K562 (cell line): ENCODE results near the gene PPFIA1. TPM values are rescaled to one million over a fixed set of nuclear protein-coding genes. Genes with fewer than 3 reads are reported as not detected.

ENCODE experiments used
- ATAC-seq: fragments of 200-7000 bp; cut with Tn5 transposase; 3 replicates; pipeline ENCODE4 v1.9.1; 2020; ENCODE audit warnings: moderate library complexity
- BruUV-seq: library from RNA; stranded (reverse); fragments of 400-500 nt; replicated peaks from 2 replicates; lab custom pipeline; 2021; lab: Mats Ljungman, UMichigan
- CTCF ChIA-PET: fragments of 300-600 bp; formaldehyde crosslinking; extraction: SDS; loops from one replicate; lab custom pipeline; 2021; ENCODE audit warnings: low intra/inter-chr PET ratio; lab: Yijun Ruan, JAX
- POLR2A ChIA-PET: fragments of 300-600, 350-650 bp; sonication (Branson Sonifier 250); formaldehyde crosslinking; extraction: SDS; loops from one replicate; lab custom pipeline; 2021; ENCODE audit warnings: antibody characterized with exemption, inconsistent platforms; lab: Yijun Ruan, JAX
- DNase-seq, 4 experiments: peaks; one replicate each; pipeline versions ENCODE4 v3.0.0 to v3.0.0-alpha.2; 2011 to 2018; ENCODE audit warnings: low spot score in 3 of 4, mixed read lengths in 3 of 4; ENCODE audit errors: extremely low read depth in 1 of 4
- FAIRE-seq: peaks from 2 replicates; lab custom pipeline; 2011; peaks lifted over from hg19 to GRCh38; lab: Jason Lieb, UNC
- H2AFZ ChIP-seq: 2 replicates; pipeline ENCODE4 v1.6.0; 2011; ENCODE audit warnings: low read depth, low read length, control low read depth, inconsistent platforms
- H3K27ac ChIP-seq: fragments of 200-600 bp; 3 replicates; pipeline ENCODE4 v1.8.0; 2011; ENCODE audit warnings: low read depth, mild to moderate bottlenecking, control low read depth, inconsistent platforms, low read length, moderate library complexity, mixed read lengths; ENCODE audit errors: extremely low read depth
- H3K27me3 ChIP-seq, 2 experiments: fragments of 300-600 bp in 1 of 2; 2 replicates in 1 of 2; 3 replicates in 1 of 2; pipeline versions ENCODE4 v1.6.0 to v1.8.0; 2011; ENCODE audit warnings: inconsistent platforms in 2 of 2, low read length in 2 of 2, mild to moderate bottlenecking in 1 of 2, mixed read lengths in 1 of 2, moderate library complexity in 1 of 2; ENCODE audit not compliant: control insufficient read depth in 2 of 2, insufficient read depth in 2 of 2
- H3K36me3 ChIP-seq: fragments of 300-600 bp; 3 replicates; pipeline ENCODE4 v1.8.0; 2011; ENCODE audit warnings: mild to moderate bottlenecking, low read length, inconsistent platforms; ENCODE audit not compliant: control insufficient read depth, insufficient read depth
- H3K4me1 ChIP-seq, 2 experiments: fragments of 200-600 bp in 1 of 2; replicated peaks in 1 of 2; 2 replicates in 1 of 2; 3 replicates in 1 of 2; pipeline versions ENCODE4 v1.5.1 to v1.8.0; 2011; ENCODE audit warnings: inconsistent platforms in 2 of 2, low read length in 2 of 2, mild to moderate bottlenecking in 1 of 2, mixed read lengths in 1 of 2, moderate library complexity in 1 of 2; ENCODE audit not compliant: control insufficient read depth in 2 of 2, insufficient read depth in 2 of 2
- H3K4me2 ChIP-seq: 2 replicates; pipeline ENCODE4 v1.6.1; 2011; ENCODE audit warnings: low read length, control low read depth, inconsistent platforms, mixed read lengths; ENCODE audit not compliant: insufficient read depth
- H3K4me3 ChIP-seq: fragments of 200-600 bp; sonication (generic), shearing (Covaris generic); 2 replicates; pipeline ENCODE4 v1.5.1; 2016; ENCODE audit warnings: control low read depth, inconsistent platforms
- H3K79me2 ChIP-seq: fragments of 200-600 bp; 3 replicates; pipeline ENCODE4 v1.8.0; 2011; ENCODE audit warnings: low read length, inconsistent platforms; ENCODE audit not compliant: control insufficient read depth, insufficient read depth
- H3K9ac ChIP-seq, 2 experiments: 2 replicates each; pipeline versions ENCODE4 v1.6.0 to v1.6.1; 2011; ENCODE audit warnings: low read depth in 2 of 2, low read length in 2 of 2, control low read depth in 1 of 2, inconsistent platforms in 1 of 2, mild to moderate bottlenecking in 1 of 2, mixed read lengths in 1 of 2; ENCODE audit not compliant: insufficient read depth in 1 of 2
- H3K9me1 ChIP-seq: one replicate; pipeline ENCODE4 v1.6.0; 2011; ENCODE audit warnings: inconsistent platforms, mild to moderate bottlenecking, low read length, moderate library complexity; ENCODE audit not compliant: control insufficient read depth, insufficient read depth
- H3K9me3 ChIP-seq: replicated peaks from 2 replicates; pipeline ENCODE4 v1.5.1; 2011; ENCODE audit warnings: low read depth, low read length, inconsistent platforms; ENCODE audit not compliant: control insufficient read depth, insufficient read depth
- H4K20me1 ChIP-seq: replicated peaks from 2 replicates; pipeline ENCODE4 v1.6.1; 2011; ENCODE audit warnings: low read length, inconsistent platforms, mixed read lengths; ENCODE audit not compliant: control insufficient read depth, insufficient read depth
- ATF3 ChIP-seq, 2 experiments: fragments of 450-650 bp in 1 of 2; sonication (generic) in 1 of 2; formaldehyde crosslinking in 1 of 2; IDR thresholded peaks in 1 of 2; conservative IDR thresholded peaks in 1 of 2; 2 replicates each; pipeline versions ENCODE4 v1.6.1 to v1.8.1; 2016 to 2023; ENCODE audit warnings: mild to moderate bottlenecking in 2 of 2, moderate library complexity in 2 of 2, inconsistent platforms in 1 of 2, missing genetic modification reagents in 1 of 2
- BMI1 ChIP-seq: fragments of 150-350 bp; IDR thresholded peaks from 2 replicates; pipeline ENCODE4 v1.6.1; 2014; ENCODE audit warnings: low read length
- C11orf30 ChIP-seq: fragments of 450-650 bp; IDR thresholded peaks from 2 replicates; pipeline ENCODE4 v1.6.1; 2016; ENCODE audit warnings: low read depth, mild to moderate bottlenecking
- E2F5 ChIP-seq: sonication (generic); formaldehyde crosslinking; IDR thresholded peaks from 2 replicates; pipeline ENCODE4 v1.8.0; 2022; ENCODE audit warnings: mild to moderate bottlenecking, missing genetic modification reagents
- EHMT2 ChIP-seq: fragments of 450-650 bp; IDR thresholded peaks from 2 replicates; pipeline ENCODE4 v1.6.1; 2018; ENCODE audit warnings: antibody characterized with exemption
- ETS2 ChIP-seq: IDR thresholded peaks from 2 replicates; pipeline ENCODE4 v1.6.1; 2016; ENCODE audit warnings: borderline replicate concordance, missing genetic modification characterization, mild to moderate bottlenecking, moderate library complexity, missing compliant biosample characterization; ENCODE audit not compliant: poor library complexity, severe bottlenecking
- FOSL1 ChIP-seq: fragments of 200-800 bp; sonication (Bioruptor generic); conservative IDR thresholded peaks from 2 replicates; pipeline ENCODE4 v1.6.1; 2016; ENCODE audit warnings: missing genetic modification characterization, missing compliant biosample characterization
- KAT8 ChIP-seq: fragments of 450-650 bp; IDR thresholded peaks from 2 replicates; pipeline ENCODE4 v1.6.1; 2016; ENCODE audit warnings: low read depth, mild to moderate bottlenecking
- MAFF ChIP-seq: IDR thresholded peaks from 2 replicates; pipeline ENCODE4 v1.6.1; 2012; ENCODE audit warnings: low read length, improper control_type of control experiment
- MAFG ChIP-seq: fragments of 450-650 bp; conservative IDR thresholded peaks from 2 replicates; pipeline ENCODE4 v1.6.1; 2016; ENCODE audit warnings: missing genetic modification characterization, missing compliant biosample characterization
- MAFK ChIP-seq: IDR thresholded peaks from 2 replicates; pipeline ENCODE4 v1.6.1; 2011; ENCODE audit warnings: low read length, improper control_type of control experiment
- NFIC ChIP-seq: fragments of 450-650 bp; IDR thresholded peaks from 2 replicates; pipeline ENCODE4 v1.6.1; 2017; ENCODE audit warnings: mild to moderate bottlenecking, inconsistent platforms
- NR0B1 ChIP-seq: fragments of 450-650 bp; IDR thresholded peaks from one replicate; pipeline ENCODE4 v1.6.1; 2018; ENCODE audit warnings: mild to moderate bottlenecking, moderate library complexity; ENCODE audit not compliant: partially characterized antibody
- RBM34 ChIP-seq: fragments of 200-400 bp; formaldehyde crosslinking; IDR thresholded peaks from 2 replicates; pipeline ENCODE4 v1.6.1; 2018; ENCODE audit warnings: low read length, borderline replicate concordance; ENCODE audit not compliant: insufficient read depth
- ZBTB9 ChIP-seq: fragments of 450-650 bp; formaldehyde crosslinking; IDR thresholded peaks from 2 replicates; pipeline ENCODE4 v1.4.0; 2020; ENCODE audit warnings: mild to moderate bottlenecking, moderate library complexity
- ZNF316 ChIP-seq: fragments of 450-650 bp; IDR thresholded peaks from 2 replicates; pipeline ENCODE4 v1.6.1; 2016
- WGBS: fragments of 100-300 bp; shearing (Covaris generic); methylation state at CpG from one replicate; pipeline ENCODE4 v1.1.6; 2016; ENCODE audit warnings: low coverage, mixed read lengths; ENCODE audit not compliant: insufficient coverage; ENCODE audit errors: missing lambda C conversion rate; 5-methylcytosine and 5-hydroxymethylcytosine counted together
- in situ Hi-C: fragments of 300-500 bp; cut with MboI; formaldehyde crosslinking; loops from 4 replicates; pipeline ENCODE4 v1.15.0; 2018; ENCODE audit warnings: inconsistent platforms, mixed read lengths
- intact Hi-C: fragments of 100-400 bp; cut with micrococcal nuclease; formaldehyde crosslinking; loops from 2 replicates; pipeline ENCODE4 v1.14.2; 2022
- polyA plus RNA-seq, 8 experiments: library from polyadenylated mRNA; depleted of rRNA in 4 of 8; stranded (reverse) in 5 of 8; unstranded in 3 of 8; fragments of >200 nt; fragmentation: Nextera tagmentation in 2 of 8; fragmentation: Illumina TruSeq in 1 of 8; extraction: Ambion mirVana in 2 of 8; extraction: Trizol in 1 of 8; gene quantifications; 2 replicates each; pipeline versions ENCODE4 v1.2.1 to v1.2.3, GENCODE V29; 2011 to 2014; ENCODE audit warnings: inconsistent platforms in 1 of 8, missing spikeins in 1 of 8
- total RNA-seq, 7 experiments: library from RNA; depleted of rRNA in 6 of 7; stranded (reverse); fragments of >200 nt in 6 of 7; fragmentation: Illumina TruSeq in 2 of 7; extraction: Trizol in 2 of 7; gene quantifications; 2 replicates each; pipeline versions ENCODE4 v1.2.1 to v1.2.3, GENCODE V29; 2011 to 2021; ENCODE audit warnings: low replicate concordance in 1 of 7

PPFIA1 gene
- total and polyA plus RNA-seq, 9 of the 15 experiments (the other 6 are each of a cell fraction or from before 2014, with no cell fraction given): 9.9 to 41.5 (median 28.5) TPM

GRCh38 chr11:70243912-70244652 lies 26.4 kb upstream of the PPFIA1 start:
- ChIA-PET POLR2A (interaction anchor here (0.6 kb wide), 2 partner anchors 8 to 607 kb away, joined by 3 read pairs; no protein-coding TSS in a partner anchor), CTCF (no interaction called here)
- in situ Hi-C loops (no loop called here), intact Hi-C loops (no loop called here)
- FAIRE-seq (no peak), ATAC-seq (no peak), DNase-seq (no peak)
- Histone ChIP-seq H3K9ac (no peak overlapping the region), H3K4me2 (no peak overlapping the region), H3K27me3 (peaks cover 26 to 65% of the 10 kb centered on the region in 2 experiments), H3K79me2 (no peaks in the 10 kb centered on the region), H2AFZ (no peak overlapping the region), H4K20me1 (no peaks in the 10 kb centered on the region), H3K9me1 (no peaks in the 10 kb centered on the region), H3K36me3 (no peaks in the 10 kb centered on the region), H3K9me3 (no peaks in the 10 kb centered on the region), H3K4me3 (no peak overlapping the region), H3K4me1 (peaks cover 4 to 13% of the 10 kb centered on the region in 2 experiments; a peak in 3 of 5 replicates), H3K27ac (no peak overlapping the region)
- 4% methylated on average over 12 of the region's 15 CpGs for WGBS
- BruUV-seq: no TSS peak
- TF ChIP-seq MAFF (peak; percentile 56), BMI1 (no peak), ZBTB9 (CRISPR knock-in tag) (no peak), C11orf30 (peak; percentile 68; the same call in 1 of the 2 replicates), ZNF316 (peak; percentile 78), MAFG (tag) (peak; percentile 74), MAFK (peak; percentile 78), RBM34 (no peak), ETS2 (tag) (no peak), KAT8 (no peak), NR0B1 (no peak), E2F5 (CRISPR knock-in tag) (no peak), EHMT2 (no peak), FOSL1 (peak; percentile 63), NFIC (peak; percentile 70), ATF3 (IDR thresholded peaks at IDR 0.05) (peak; percentile 20; the same call in 1 of the 2 replicates), ATF3 (CRISPR knock-in tag; conservative IDR thresholded peaks at IDR 0.05) (no peak)
- TF ChIP-seq, all 486 proteins: peak for 8
